ENCODE data around the gene THEMIS2.

THEMIS2 gene

DNA sequence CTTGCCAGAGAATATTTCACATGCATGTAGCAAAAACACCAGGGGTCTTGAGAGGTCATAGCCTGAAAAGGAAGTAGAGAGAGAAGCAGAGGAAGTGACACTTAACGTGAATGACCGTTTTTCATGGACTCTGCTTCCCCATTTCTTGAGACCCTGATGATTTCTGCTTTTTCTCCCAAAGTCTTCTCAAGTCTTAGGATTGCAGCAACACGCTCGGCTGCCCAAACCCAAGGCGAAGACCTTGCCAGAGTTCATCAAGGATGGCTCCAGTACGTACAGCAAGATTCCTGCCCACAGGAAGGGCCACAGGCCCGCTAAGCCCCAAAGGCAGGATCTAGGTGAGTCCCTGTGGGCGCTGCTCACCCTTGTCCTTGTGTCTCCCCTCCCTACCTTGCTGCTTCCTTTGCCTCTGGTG lies 12.8 kb downstream of the THEMIS2 start:
- in situ Hi-C loops (cut with HindIII; ENCODE audit: low sequenced_read_pairs): no loop called here

DNA sequence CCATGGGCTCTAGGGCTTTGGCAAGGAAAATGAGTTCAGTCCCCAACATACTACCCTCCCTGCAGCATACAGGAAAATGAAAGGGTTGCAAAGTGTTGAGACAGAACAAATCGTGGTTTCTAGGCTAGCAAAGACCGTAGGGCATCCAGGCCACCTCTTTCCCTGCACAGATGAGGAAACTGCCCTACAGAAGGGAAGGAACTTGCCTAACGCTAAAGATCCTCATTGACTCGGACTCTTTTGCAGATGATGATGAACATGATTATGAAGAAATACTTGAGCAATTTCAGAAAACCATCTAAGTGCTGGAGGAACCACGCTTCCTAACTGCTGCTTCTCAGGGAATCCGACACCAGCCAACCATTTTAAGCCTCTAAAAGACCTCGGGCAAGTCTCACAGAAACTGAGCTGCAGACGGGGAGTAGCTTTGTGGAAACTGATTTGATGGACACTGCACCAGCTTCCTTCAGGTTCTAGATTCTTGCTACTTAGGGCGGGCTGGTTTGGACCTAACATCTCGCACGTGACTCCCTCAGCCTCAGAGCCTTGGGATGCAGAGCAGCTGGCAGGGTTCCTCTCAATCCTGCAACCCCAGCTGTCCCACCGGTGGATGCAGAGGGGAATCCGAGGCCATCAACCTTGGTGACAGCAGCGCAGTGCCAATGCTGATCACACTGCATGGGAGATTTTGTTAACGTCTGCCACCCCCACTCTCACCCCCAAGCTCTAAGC lies 13.4 kb downstream of the THEMIS2 start:
- in situ Hi-C loops (cut with HindIII; ENCODE audit: low sequenced_read_pairs): no loop called here

DNA sequence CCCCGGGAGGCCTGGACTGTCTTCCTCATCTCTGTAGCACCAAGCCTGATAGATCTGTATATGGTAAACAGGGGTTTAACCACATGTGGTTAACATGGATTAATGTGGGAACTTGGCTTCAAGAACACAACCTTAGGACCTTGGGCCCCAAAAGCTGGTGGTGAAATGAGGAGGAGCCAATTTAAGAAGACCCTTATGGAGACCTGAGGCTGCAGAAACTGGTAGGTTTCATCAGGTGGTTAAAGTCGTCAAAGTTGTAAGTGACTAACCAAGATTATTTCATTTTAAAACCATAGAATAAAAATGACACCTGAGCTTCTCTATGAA lies 14.0 kb downstream of the THEMIS2 start:
- in situ Hi-C loops (cut with HindIII; ENCODE audit: low sequenced_read_pairs): no loop called here

DNA sequence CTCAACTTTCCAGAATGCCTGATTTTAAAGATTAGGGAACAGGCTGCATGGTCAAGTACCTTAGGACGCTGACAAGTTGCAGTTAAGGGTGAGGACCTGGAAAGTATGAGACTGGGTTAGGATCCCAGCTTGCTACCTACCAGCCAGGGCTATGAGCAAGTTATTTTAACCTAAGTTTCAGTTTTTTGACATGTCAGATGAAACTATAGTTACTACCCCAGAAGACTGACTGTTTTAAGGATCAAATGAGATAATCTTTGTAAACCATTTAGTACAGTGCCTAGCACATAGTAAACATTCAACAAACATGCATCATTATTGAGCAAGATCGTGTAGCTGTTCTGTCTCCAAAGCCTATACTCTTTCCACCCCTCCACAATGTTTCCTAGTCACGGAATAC lies 14.4 kb downstream of the THEMIS2 start:
- in situ Hi-C loops (cut with HindIII; ENCODE audit: low sequenced_read_pairs): no loop called here

DNA sequence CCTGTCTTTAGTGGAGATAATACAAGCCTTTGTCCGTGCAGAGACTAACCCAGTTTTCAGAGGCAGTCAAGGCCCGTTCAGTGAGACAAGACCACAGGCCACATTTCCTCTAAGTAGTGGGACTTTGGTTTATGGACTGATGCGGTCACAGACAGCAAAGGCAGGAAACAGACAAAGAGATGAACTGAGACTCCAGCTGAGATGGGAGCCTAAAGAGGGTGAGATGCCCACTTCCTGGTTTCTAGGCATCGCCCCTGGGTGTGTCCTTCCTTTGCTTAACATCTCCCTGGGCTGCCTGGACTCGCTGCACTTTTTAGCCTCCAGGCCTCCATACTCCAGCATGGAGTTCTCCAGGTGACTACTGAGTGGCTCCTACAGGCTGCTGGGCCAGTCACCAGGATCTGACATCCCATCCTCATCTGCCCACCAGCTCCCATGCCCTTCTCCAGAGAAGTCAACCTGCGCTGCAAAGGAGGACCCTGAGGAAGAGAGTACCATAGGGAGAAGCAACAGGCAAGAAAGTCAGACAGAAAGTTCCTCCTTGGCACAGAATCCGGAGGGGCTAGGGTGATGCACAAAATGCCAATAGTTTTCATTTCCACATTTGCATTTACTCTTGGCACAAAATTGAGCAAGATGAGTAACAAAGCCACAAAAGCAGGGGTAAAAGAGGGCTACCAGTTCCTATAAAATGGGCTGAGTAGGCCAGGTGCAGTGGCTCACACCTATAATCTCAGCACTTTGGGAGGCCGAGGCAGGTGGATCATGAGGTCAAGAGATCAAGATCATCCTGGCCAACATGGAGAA lies 15.1 kb downstream of the THEMIS2 start:
- in situ Hi-C loops (cut with HindIII; ENCODE audit: low sequenced_read_pairs): no loop called here

DNA sequence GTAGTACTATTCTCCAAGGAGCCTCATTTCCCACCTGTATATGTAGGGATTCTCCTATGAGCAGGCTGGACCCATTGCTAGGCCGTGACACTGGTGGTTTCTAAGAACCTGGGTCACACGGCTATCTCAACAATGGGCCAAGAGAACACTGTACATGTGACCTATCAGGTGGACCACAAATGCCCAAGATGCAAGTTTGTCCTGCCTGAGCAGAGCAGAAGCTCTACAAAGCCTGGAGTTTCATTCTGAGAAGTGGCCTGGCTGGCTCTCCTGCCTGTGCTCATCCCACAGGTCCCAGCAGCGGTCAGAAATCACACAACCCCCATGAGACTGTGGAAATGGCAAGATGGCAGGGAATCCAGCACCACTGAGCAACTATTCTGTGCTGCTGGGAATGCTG lies 17.2 kb downstream of the THEMIS2 start:
- in situ Hi-C loops (cut with HindIII; ENCODE audit: low sequenced_read_pairs): no loop called here

DNA sequence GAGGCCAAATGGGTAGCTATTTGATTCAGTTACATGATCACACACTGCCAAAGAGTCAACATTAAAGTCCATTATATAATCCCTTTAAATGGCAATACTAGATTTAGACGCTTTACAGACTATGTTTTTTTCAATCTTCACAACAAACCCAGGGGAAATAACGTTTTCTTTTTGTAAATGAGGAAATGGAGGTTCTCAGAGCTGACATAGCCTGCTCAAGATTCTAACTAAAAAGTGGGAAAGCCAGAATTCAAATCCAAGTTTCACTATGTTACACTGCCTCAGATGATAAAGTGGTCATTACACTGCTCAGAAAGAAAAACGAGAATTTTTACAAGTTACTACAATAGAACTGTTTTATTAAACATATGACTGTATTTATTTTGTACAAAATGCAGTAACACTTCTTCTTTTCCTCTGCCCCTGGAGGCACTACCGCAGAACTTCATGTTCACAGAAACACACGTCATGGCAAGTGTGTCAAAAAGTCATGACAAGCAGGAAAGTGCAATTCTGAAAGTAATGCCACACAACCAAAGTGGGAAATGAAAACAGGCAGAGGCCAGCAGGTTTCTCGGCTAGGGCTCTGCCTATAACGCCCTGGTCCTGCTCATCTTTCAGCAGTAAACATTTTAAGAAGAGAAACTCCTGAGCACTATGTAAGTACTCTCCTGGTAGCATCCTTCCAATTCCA lies 19.0 kb downstream of the THEMIS2 start:
- in situ Hi-C loops (cut with HindIII; ENCODE audit: low sequenced_read_pairs): no loop called here

DNA sequence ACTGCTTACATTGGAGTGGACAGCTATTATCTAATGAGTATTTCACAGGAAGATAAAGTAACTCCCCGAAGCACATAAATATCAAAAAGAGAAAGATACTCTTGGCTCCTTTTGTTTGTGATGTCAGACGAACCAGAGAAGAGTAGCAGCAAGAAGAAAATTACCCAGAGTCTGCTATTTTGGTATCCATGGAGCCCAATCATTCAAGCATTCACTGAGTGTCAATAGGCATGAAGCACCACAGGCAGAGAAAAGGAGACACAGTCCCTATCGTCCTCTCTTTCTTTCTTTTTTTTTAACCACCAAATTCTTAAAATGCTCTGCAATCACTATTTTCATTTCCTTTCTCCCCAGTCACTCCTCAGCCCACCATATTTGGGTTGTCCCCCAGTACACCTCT lies 22.2 kb downstream of the THEMIS2 start:
- in situ Hi-C loops (cut with HindIII; ENCODE audit: low sequenced_read_pairs): no loop called here

DNA sequence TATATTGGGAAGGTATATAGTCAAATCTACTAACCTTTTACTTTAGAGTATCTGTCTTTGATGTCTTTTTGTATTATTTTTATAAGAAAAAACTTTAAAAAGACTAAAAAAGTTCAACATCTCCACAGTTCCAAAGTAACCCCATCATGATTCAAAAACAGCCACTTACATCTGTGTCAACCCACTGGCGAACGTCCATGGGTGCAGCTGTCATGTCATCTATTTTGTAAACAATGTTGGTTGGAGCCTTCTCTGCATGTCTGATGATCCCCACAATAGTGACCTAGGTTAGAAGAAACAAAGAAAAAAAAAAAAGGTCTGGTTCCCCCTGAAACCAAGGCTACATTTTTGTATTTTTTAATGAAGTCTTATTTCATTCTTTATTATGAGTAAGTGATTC lies 34.4 kb downstream of the THEMIS2 start:
- in situ Hi-C loops (cut with HindIII; ENCODE audit: low sequenced_read_pairs): no loop called here

DNA sequence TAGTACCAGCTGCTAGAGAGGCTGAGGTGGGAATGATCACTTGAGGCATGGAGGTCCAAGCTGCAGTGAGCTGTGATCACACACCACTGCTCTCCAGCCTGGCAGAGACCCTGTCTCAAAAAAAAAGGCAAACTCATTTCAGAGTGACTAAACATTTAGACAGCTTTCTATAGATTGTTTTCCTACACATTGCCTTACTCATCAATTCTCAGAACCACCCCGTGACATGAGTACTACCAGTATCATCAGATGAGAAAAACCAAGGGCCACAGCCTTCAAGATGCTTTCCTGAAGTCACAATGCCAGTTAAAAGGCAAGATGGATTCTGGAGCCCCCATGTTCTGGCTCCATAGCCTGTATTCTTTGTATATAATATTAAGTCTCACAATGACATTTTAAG lies 40.1 kb downstream of the THEMIS2 start:
- in situ Hi-C loops (cut with HindIII; ENCODE audit: low sequenced_read_pairs): no loop called here

DNA sequence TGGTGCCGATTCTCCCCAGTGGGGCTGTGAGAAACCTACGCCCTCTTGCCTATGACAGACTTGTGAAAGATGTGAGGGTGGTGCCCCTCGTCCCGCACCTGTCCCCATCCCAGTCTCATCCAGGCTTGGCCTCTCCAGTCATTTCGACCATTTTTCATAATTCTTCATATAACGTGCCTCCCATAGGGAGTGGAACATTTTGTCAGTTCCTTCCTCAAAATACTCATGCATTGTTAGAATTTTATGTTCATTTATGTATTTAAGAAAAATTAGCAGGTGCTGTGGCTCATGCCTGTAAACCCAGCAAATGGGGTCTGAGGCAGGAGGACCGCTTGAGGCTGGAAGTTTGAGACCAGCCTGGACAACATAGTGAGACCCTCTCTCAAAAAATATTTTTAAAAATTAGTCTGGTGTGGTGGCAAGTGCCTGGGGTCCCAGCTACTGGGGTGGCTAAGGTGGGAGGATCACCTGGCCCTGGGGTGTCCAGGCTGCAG lies 42.8 kb downstream of the THEMIS2 start:
- in situ Hi-C loops (cut with HindIII; ENCODE audit: low sequenced_read_pairs): no loop called here

DNA sequence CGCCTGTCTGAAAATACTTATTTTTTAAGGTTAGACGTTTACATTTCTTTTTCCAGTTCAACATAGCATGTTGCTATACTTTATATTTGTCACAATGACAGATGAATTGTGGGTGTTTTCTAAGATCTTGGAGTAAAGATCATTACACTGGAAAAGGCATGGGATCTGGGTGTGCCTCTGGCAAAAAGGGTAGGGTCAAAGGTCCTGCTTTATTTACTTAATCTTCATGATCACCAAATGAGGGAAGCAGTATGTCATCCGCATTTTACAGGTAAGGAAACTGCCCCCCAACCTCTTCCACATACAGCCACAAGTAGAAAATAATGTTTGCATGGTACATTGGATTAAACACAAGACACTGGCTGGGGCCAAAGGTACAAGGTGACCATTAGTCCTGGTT lies 49.9 kb downstream of the THEMIS2 start:
- in situ Hi-C loops (cut with HindIII; ENCODE audit: low sequenced_read_pairs): no loop called here

DNA sequence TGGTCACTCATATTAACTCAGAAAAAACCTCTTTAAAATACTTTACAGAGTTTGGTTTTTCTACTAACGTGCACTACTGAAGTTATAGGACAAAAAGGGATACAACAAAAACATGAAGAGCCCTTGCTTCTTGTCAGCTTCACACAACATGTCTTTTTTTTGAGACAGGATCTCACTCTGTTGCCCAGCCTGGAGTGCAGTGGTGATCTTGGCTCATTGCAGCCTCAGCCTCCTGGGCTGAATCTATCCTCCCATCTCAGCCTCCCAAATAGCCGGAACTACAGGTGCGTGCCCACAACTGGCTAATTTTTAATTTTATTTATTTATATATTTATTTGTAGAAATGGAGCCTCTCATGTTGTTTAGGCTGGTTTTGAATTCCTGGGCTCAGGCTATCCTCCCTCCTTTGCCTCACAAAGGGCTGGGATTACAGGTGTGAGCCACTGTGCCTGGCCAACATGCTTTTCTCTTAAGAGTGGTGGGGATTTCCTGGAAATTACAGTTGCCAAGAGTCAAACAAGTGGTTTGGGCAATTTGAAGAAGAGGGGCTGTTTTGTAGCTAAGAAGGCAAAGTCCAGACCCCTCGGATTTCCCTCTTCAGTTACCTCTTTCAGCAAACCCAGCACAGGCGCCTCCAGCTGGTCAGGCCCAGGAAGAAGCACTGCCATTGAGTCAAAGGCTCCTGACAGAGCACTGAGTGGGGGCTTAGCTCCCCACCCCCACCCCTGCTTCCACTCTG lies 56.0 kb downstream of the THEMIS2 start:
- in situ Hi-C loops (cut with HindIII; ENCODE audit: low sequenced_read_pairs): no loop called here

DNA sequence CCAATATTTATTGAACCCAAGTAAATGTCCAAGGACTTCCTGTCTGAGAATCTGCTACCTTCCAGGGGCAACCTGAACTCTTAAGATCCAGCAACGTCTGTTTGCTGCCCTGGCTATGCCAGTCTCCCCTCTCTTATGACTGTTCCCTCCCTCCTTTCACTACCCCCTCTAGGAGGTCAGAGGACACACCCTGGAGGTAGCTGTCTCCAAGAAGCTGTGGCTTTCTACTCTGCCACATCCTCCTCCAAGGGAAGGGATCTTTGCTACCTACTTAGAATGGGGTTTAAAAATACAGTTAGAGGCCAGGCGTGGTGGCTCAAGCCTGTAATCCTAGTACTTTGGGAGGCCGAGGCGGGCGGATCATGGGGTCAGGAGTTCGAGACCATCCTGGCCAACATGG lies 58.8 kb downstream of the THEMIS2 start:
- in situ Hi-C loops (cut with HindIII; ENCODE audit: low sequenced_read_pairs): no loop called here

DNA sequence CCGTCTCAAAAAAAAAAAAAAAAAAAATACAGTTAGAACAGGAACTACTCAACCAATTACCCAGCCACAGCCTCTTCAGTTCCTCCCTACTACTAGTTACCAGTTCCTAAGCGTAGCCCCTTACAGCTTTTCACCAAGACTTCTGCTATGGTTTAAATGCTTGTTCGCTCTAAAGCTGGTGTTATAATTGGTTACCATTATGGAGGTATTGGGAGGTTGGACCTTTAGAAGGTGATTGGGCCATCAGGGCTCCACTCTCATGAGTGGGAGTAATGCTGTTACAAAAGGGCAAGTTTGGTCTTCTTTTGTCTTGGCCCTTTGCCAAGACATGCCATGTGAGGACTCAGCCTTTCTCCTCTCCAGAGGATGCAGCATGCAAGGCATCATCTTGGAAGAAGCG lies 59.4 kb downstream of the THEMIS2 start:
- in situ Hi-C loops (cut with HindIII; ENCODE audit: low sequenced_read_pairs): no loop called here

DNA sequence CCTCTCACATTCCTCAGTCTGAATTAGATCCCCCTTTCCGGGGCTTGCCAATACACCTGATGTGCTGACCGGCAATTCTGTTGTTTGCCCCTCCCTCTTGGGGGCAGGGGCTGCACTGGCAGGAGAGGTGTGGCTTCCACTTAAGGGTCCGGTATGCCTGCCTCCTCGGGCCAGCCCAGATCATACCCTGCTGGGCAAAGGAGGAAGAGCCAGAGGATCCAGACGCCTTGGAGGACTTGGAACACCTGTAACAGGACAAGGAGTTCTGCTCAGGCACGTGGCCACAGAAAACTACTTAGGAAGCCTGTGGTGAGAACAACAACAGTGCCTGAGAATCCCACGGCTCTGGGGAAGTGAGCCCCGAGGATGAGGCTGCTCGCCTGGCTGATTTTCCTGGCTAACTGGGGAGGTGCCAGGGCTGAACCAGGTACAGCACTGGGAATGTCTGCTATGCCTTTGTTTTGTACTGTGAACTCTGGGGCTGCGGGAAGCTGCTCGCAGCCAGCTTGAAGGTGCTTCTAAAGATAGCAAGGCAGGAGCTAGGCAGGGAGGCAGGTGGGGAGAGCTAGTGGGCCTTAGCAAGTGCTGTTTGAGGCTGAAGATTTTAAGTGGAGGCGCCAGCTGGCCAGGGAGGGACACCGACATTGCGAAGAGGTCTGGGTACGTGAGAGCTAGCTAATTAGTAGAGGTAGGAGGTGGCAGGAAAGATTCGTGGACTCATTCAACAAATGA lies 62.6 kb downstream of the THEMIS2 start, which contains the start of gene SMPDL3B:
TSS of gene SMPDL3B (plus strand) at position 183 of the 732 bp plus-strand sequence. CDS start at position 367, 184 bp downstream.
- in situ Hi-C loops (cut with HindIII; ENCODE audit: low sequenced_read_pairs): no loop called here

DNA sequence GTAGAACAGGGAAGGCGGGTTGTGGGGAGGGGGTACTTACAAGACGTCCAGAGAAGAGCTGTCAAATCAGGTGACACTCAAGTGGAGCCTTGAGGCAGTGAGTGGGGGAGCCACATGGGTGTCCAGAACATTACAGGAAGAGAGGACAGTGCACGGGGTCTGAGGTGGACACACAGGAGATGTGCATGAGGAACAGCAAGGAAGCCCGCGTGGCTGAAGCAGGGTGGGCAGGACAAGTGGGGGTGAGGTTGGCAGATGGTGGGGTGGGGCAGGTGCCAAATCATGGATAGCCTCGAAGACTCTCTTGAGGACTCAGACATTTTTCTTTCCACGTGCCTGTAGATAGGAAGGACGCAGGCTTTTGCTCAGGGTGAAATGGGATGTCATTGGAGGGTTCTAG lies 63.4 kb downstream of the THEMIS2 start:
- in situ Hi-C loops (cut with HindIII; ENCODE audit: low sequenced_read_pairs): no loop called here
